AG08395 (cell line): ENCODE measurements around the gene ATG7.
"Not testable (repeated sequence)": the region's sequence is repeated elsewhere in the genome, so short reads cannot be mapped to it uniquely, and the experiment has no call there.

Experiments
- DNase-seq: peaks from one replicate; pipeline ENCODE4 v3.0.0; 2012; ENCODE audit warnings: mixed read lengths, low spot score

ATG7 gene

GRCh38 chr3:11251807-11252176 lies 20.4 kb upstream of the ATG7 start:
- no peak for DNase-seq

GRCh38 chr3:11254876-11255275 lies 17.3 kb upstream of the ATG7 start:
- no peak for DNase-seq

- DNase-seq: not testable (repeated sequence)
Observed at GRCh38 chr3:11255537-11255936, 16.7 kb upstream of the ATG7 start.

- no peak for DNase-seq
Observed at GRCh38 chr3:11258958-11259357, 13.2 kb upstream of the ATG7 start.

- DNase-seq: no peak
Observed at GRCh38 chr3:11260460-11260859, 11.7 kb upstream of the ATG7 start.

- DNase-seq: no peak
Observed at GRCh38 chr3:11269007-11269406, 3.2 kb upstream of the ATG7 start.

- DNase-seq: no peak
Observed at GRCh38 chr3:11272906-11273574, 843 bp downstream of the ATG7 start.

GRCh38 chr3:11273891-11274291 lies 1.7 kb downstream of the ATG7 start:
- no peak for DNase-seq

GRCh38 chr3:11274566-11275142 lies 2.5 kb downstream of the ATG7 start:
- no peak for DNase-seq

- no peak for DNase-seq
Observed at GRCh38 chr3:11275926-11276325, 3.7 kb downstream of the ATG7 start.

GRCh38 chr3:11276901-11277300 lies 4.7 kb downstream of the ATG7 start:
- DNase-seq: no peak

GRCh38 chr3:11282250-11283138 lies 10.3 kb downstream of the ATG7 start:
- no peak for DNase-seq

GRCh38 chr3:11283139-11283475 lies 10.9 kb downstream of the ATG7 start:
- DNase-seq: no peak

GRCh38 chr3:11284011-11284410 lies 11.8 kb downstream of the ATG7 start:
- DNase-seq: no peak

- DNase-seq: no peak
Observed at GRCh38 chr3:11285471-11285870, 13.3 kb downstream of the ATG7 start.

GRCh38 chr3:11287404-11287803 lies 15.2 kb downstream of the ATG7 start:
- no peak for DNase-seq

- DNase-seq: peak; percentile 25
Observed at GRCh38 chr3:11288021-11288491, 15.9 kb downstream of the ATG7 start.

- DNase-seq: peak; percentile 64
Observed at GRCh38 chr3:11288786-11289637, 16.8 kb downstream of the ATG7 start.

GRCh38 chr3:11289864-11290263 lies 17.7 kb downstream of the ATG7 start:
- DNase-seq: no peak

GRCh38 chr3:11290743-11291680 lies 18.8 kb downstream of the ATG7 start:
- DNase-seq: no peak

GRCh38 chr3:11291808-11292207 lies 19.6 kb downstream of the ATG7 start:
- DNase-seq: no peak
